GM23248 (cell line): ENCODE results near the gene DDRGK1. TPM values are rescaled to one million over a fixed set of nuclear protein-coding genes. Genes with fewer than 3 reads are reported as not detected.

Experiments used
- DNase-seq: peaks from one replicate; pipeline ENCODE4 v3.0.0-alpha.2; 2015
- H2AFZ ChIP-seq: fragments of 200-600 bp; sonication (generic); 2 replicates; pipeline ENCODE4 v1.6.1; 2016; ENCODE audit warnings: antibody characterized with exemption
- H3F3A ChIP-seq: fragments of 200-600 bp; sonication (generic); 2 replicates; pipeline ENCODE4 v1.6.1; 2016; ENCODE audit warnings: mild to moderate bottlenecking, antibody characterized with exemption, mixed run types; ENCODE audit not compliant: insufficient read depth
- H3K27ac ChIP-seq: fragments of 200-600 bp; sonication (generic); 2 replicates; pipeline ENCODE4 v1.5.1; 2016; ENCODE audit warnings: mild to moderate bottlenecking
- H3K27me3 ChIP-seq: fragments of 200-600 bp; sonication (generic); replicated peaks from 2 replicates; pipeline ENCODE4 v1.6.1; 2016; ENCODE audit warnings: mild to moderate bottlenecking; ENCODE audit not compliant: insufficient read depth
- H3K36me3 ChIP-seq: fragments of 200-600 bp; sonication (generic); 2 replicates; pipeline ENCODE4 v1.6.1; 2016; ENCODE audit warnings: low read depth, mild to moderate bottlenecking
- H3K4me1 ChIP-seq: fragments of 200-600 bp; sonication (generic); 2 replicates; pipeline ENCODE4 v1.6.1; 2016; ENCODE audit warnings: mild to moderate bottlenecking; ENCODE audit not compliant: insufficient read depth
- H3K4me2 ChIP-seq: fragments of 200-600 bp; sonication (generic); one replicate; pipeline ENCODE4 v1.6.1; 2016; ENCODE audit warnings: mild to moderate bottlenecking; ENCODE audit not compliant: unreplicated experiment
- H3K4me3 ChIP-seq: fragments of 200-600 bp; sonication (generic); 2 replicates; pipeline ENCODE4 v1.5.1; 2016; ENCODE audit warnings: mild to moderate bottlenecking
- H3K79me2 ChIP-seq: fragments of 200-600 bp; sonication (generic); 2 replicates; pipeline ENCODE4 v1.6.1; 2016; ENCODE audit warnings: mild to moderate bottlenecking; ENCODE audit not compliant: insufficient read depth
- H3K9ac ChIP-seq: fragments of 200-600 bp; sonication (generic); 2 replicates; pipeline ENCODE4 v1.6.1; 2016; ENCODE audit warnings: mild to moderate bottlenecking
- H3K9me2 ChIP-seq: fragments of 200-600 bp; sonication (generic); 2 replicates; pipeline ENCODE4 v1.6.1; 2016; ENCODE audit warnings: mixed run types, mild to moderate bottlenecking, moderate library complexity; ENCODE audit not compliant: insufficient read depth
- H3K9me3 ChIP-seq: fragments of 200-600 bp; sonication (generic); one replicate; pipeline ENCODE4 v1.6.1; 2017; ENCODE audit warnings: low read depth
- H4K20me1 ChIP-seq: fragments of 200-600 bp; sonication (generic); 2 replicates; pipeline ENCODE4 v1.6.0; 2016; ENCODE audit not compliant: insufficient read depth
- EZH2 ChIP-seq: fragments of 200-600 bp; sonication (generic); IDR thresholded peaks from 2 replicates; pipeline ENCODE4 v1.6.1; 2018; ENCODE audit warnings: antibody characterized with exemption, mild to moderate bottlenecking; ENCODE audit not compliant: insufficient read depth, poor library complexity, severe bottlenecking
- EZH2phosphoT487 ChIP-seq: fragments of 200-600 bp; sonication (generic); IDR thresholded peaks from 2 replicates; pipeline ENCODE4 v1.6.1; 2018; ENCODE audit warnings: antibody characterized with exemption, moderate library complexity, mild to moderate bottlenecking, low read depth; ENCODE audit not compliant: insufficient read depth
- WGBS, 2 experiments: methylation state at CpG; one replicate each; pipeline ENCODE4 v1.1.6; 2015 to 2017; ENCODE audit warnings: low lambda C conversion rate in 2 of 2, low coverage in 1 of 2; ENCODE audit errors: missing lambda C conversion rate in 2 of 2; 5-methylcytosine and 5-hydroxymethylcytosine counted together
- in situ Hi-C: fragments of 300-500 bp; cut with MboI; formaldehyde crosslinking; loops from 2 replicates; pipeline ENCODE4 v1.15.0; 2020
- polyA plus RNA-seq: library from polyadenylated mRNA; unstranded; fragments of >200 nt; fragmentation: Nextera tagmentation; extraction: Ambion mirVana; gene quantifications from 2 replicates; pipeline ENCODE4 v1.2.1, GENCODE V29; 2016
- total RNA-seq: library from RNA; depleted of rRNA; stranded (reverse); fragments of >200 nt; shearing (Covaris generic); gene quantifications from 2 replicates; pipeline ENCODE4 v1.2.3, GENCODE V29; 2014

Gene DDRGK1
- total and polyA plus RNA-seq, 2 experiments from 2014 or later = 50.8 to 55.9 TPM

DNA sequence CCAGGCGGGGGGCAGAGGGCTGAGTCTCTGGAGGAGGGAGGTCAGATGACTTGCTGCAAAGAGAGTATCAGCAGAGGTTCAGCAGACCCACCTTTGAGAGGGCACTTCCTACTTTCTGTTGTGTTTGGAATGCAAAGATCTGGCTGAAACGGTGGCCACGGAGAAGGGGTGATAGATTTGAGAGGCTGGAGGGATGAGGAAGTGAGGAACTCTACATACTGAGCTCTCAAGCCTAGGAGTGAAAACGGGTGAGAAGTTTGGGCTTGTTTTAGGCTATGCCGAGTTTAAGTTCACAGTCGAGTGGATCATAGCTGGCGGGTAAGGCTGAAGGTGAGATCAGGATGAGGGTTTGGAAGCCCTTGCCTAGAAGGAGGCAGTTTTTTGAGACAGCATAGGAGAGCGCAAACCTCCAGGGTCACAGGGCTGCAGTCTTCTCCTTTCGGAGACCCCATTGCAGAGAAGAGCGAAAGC, 4.3 kb upstream of the DDRGK1 start:
- Histone ChIP-seq H3K4me2 (peak overlapping the region; percentile 97), H3K36me3 (no peaks in the 10 kb centered on the region), H3K4me3 (peak overlapping the region; percentile 97), H3K9ac (peak overlapping the region; percentile 84), H4K20me1 (no peaks in the 10 kb centered on the region), H3F3A (0 out of 2 replicates have a peak, but pooled peaks cover 5% of the 10 kb centered on the region), H3K9me3 (no peaks in the 10 kb centered on the region), H3K27ac (peak overlapping the region; percentile 60), H3K79me2 (peaks cover 76% of the 10 kb centered on the region), H3K27me3 (no peaks in the 10 kb centered on the region), H3K4me1 (peaks cover 12% of the 10 kb centered on the region), H2AFZ (peak overlapping the region; percentile 96), H3K9me2 (no peaks in the 10 kb centered on the region)
- TF ChIP-seq EZH2phosphoT487 (no peak), EZH2 (no peak)
- peak; percentile 55 for DNase-seq
- 2% methylated on average over 10 of the region's 10 CpGs for WGBS, 2 experiments
- in situ Hi-C loops = no loop called here

DNA sequence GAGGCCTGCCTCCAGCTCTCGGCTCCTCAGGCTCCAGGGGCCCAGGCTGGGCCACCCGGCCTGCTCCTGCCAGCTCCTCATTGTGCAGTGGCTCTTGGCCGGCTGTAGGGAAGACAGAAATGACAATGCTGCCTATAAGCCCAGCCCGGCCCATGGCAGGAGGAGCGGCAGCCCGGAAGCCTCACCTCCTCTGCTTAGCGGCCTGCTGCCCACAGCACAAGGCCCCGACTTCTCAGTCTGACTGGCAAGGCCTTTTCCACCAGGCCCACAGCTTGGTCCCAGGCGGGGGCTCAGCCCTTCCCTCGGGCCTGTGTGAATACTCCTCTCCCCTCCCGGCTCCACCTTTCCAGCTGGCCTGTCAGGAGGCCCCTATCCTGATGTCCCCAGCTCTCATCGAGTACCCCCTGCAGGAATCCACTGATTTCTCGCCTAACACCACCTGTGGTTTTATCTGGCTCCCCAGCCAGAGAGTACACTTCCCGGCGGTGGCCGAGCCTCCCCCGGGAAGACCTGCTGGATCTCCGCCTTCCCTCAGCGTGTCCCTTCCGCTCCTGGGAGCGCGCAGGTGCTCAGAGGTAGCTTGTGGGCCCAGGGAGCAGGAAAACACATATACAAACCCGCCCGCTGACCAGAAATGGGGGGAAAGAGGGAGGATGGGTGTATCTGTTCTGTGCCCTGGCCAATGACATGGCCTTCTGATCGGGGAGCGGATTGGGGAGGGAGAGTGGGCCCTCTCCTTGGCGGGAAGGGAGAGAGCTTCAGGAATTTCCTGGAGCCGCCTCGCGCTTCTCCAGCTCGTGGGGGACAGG, 963 bp downstream of the DDRGK1 start:
- DNase-seq = peak; percentile 71
- peak overlapping the region; percentile 48 for H3K27ac ChIP-seq
- no peaks in the 10 kb centered on the region for H3K9me3 ChIP-seq
- H3K79me2 ChIP-seq = peaks cover 46% of the 10 kb centered on the region
- no peaks in the 10 kb centered on the region for H3F3A ChIP-seq
- H3K9me2 ChIP-seq = no peaks in the 10 kb centered on the region
- H4K20me1 ChIP-seq = no peaks in the 10 kb centered on the region
- H3K9ac ChIP-seq = peak overlapping the region; percentile 84
- peak overlapping the region; percentile 76 for H3K4me3 ChIP-seq
- no peaks in the 10 kb centered on the region for H3K27me3 ChIP-seq
- peaks cover 13% of the 10 kb centered on the region for H3K4me1 ChIP-seq
- WGBS, 2 experiments = 9 to 10% methylated on average over 26 to 31 of the region's 31 CpGs
- no peaks in the 10 kb centered on the region; the same call in 1 of the 2 replicates for H3K36me3 ChIP-seq
- TF ChIP-seq EZH2 (no peak), EZH2phosphoT487 (no peak)
- H2AFZ ChIP-seq = peak overlapping the region; percentile 82
- in situ Hi-C loops = no loop called here
- peak overlapping the region; percentile 96 for H3K4me2 ChIP-seq

DNA sequence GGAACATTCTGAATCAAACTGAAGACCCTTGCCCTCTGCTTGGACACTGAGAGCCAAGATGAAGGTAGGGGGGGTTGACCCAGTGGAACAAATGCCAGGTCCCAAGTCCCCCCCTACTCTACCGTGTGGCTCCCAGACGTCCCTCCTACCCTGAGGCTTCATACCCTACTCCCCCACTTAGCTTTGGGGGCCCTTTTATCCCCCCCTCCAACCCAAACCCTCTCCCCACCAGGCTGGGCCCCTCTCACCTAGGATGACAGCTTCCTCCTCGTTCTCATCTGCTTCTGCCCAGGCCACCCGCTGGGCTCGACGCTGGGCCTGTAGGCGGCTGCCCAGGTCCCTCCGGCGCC, 1.5 kb downstream of the DDRGK1 start:
- peaks cover 40% of the 10 kb centered on the region for H3K79me2 ChIP-seq
- no peaks in the 10 kb centered on the region; the same call in 1 of the 2 replicates for H3K36me3 ChIP-seq
- H3K9ac ChIP-seq = peak overlapping the region; percentile 84
- H3K4me1 ChIP-seq = peaks cover 8% of the 10 kb centered on the region
- no peaks in the 10 kb centered on the region for H3F3A ChIP-seq
- H3K9me2 ChIP-seq = no peaks in the 10 kb centered on the region
- in situ Hi-C loops = no loop called here
- TF ChIP-seq EZH2 (no peak), EZH2phosphoT487 (no peak)
- peak overlapping the region; percentile 96 for H3K4me2 ChIP-seq
- H3K27me3 ChIP-seq = no peaks in the 10 kb centered on the region
- H3K4me3 ChIP-seq = peak overlapping the region; percentile 76
- peak overlapping the region; percentile 48 for H3K27ac ChIP-seq
- H2AFZ ChIP-seq = peak overlapping the region; percentile 82
- H4K20me1 ChIP-seq = no peaks in the 10 kb centered on the region
- no peak for DNase-seq
- 9 to 11% methylated on average over 8 to 9 of the region's 9 CpGs for WGBS, 2 experiments
- H3K9me3 ChIP-seq = no peaks in the 10 kb centered on the region

DNA sequence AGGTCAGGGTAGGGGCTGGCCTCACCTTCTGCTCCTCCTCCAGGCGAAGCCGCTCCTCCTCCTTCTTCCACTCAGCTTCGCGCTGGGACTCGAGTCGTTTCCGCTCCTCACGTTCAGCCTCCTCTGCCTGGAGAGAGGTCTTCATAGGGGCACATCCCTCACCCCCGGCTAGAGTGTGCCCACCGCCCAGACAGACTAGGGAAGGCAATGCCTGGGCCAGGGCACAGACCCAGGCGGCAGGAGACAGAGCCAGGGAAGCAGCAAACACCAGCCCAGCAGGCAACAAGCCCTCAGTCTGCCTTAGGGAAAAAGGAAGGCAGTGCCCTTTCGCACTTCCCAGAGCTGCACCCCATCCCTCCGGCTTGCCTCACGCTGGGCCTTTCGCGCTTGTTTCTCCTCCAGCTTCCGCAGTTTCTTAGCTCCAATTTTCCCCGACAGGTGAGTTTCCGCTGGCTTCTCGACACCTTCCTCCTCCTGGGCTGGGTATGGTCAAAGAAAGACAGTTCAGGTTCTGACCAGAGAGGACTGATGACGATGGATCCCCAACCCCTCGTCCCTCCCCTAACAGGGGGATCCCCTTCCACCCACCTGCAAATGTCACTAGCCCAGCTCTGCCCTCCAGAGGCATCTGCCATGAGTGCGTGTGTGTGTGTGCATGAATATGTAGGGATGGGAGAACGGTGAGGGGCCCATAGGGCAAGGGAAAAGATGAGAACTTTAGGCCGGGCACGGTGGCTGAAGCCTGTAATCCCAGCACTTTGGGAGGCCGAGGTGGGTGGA, 4.3 kb downstream of the DDRGK1 start:
- H3K4me2 ChIP-seq = no peak overlapping the region
- TF ChIP-seq EZH2 (no peak), EZH2phosphoT487 (no peak)
- in situ Hi-C loops = no loop called here
- H3K4me3 ChIP-seq = no peak overlapping the region
- no peak overlapping the region for H2AFZ ChIP-seq
- H3K9ac ChIP-seq = no peak overlapping the region
- 95 to 96% methylated on average over 26 to 27 of the region's 27 CpGs for WGBS, 2 experiments
- DNase-seq = no peak
- H3K27me3 ChIP-seq = no peaks in the 10 kb centered on the region
- H3F3A ChIP-seq = no peaks in the 10 kb centered on the region
- H3K9me2 ChIP-seq = no peaks in the 10 kb centered on the region
- H3K36me3 ChIP-seq = peaks cover 4% of the 10 kb centered on the region; the same call in 1 of the 2 replicates
- H4K20me1 ChIP-seq = no peaks in the 10 kb centered on the region
- no peak overlapping the region for H3K27ac ChIP-seq
- peaks cover 32% of the 10 kb centered on the region for H3K79me2 ChIP-seq
- peaks cover 8% of the 10 kb centered on the region for H3K4me1 ChIP-seq
- H3K9me3 ChIP-seq = no peaks in the 10 kb centered on the region
